Common myeloid progenitor, CD34-positive (primary cell): ENCODE data around the gene THBD.
A peak's percentile ranks its signal among the peaks of the same experiment; 100 is the strongest.

Experiments used
- CTCF ChIA-PET: fragments of 350-600 bp; sonication (Branson Sonifier 250); formaldehyde crosslinking; loops from one replicate; lab custom pipeline; 2021; ENCODE audit warnings: antibody characterized with exemption; lab: Charles Lee
- POLR2A ChIA-PET: fragments of 350-600 bp; sonication (Branson Sonifier 250); formaldehyde crosslinking; loops from one replicate; lab custom pipeline; 2021; ENCODE audit warnings: antibody characterized with exemption; lab: Charles Lee
- DNase-seq, 3 donors: peaks; one replicate each; pipeline versions ENCODE4 v3.0.0 to v3.0.0-alpha.2; 2013
- H3K27ac ChIP-seq, 2 experiments: 1 replicate in 1 of 2; 2 replicates in 1 of 2; pipeline ENCODE4 v1.7.0; 2013; ENCODE audit warnings: inconsistent platforms in 2 of 2, low read length in 2 of 2, mild to moderate bottlenecking in 2 of 2, low read depth in 1 of 2, moderate library complexity in 1 of 2; ENCODE audit not compliant: severe bottlenecking in 2 of 2, insufficient read depth in 1 of 2, poor library complexity in 1 of 2
- H3K27me3 ChIP-seq, 5 experiments: replicated peaks in 2 of 5; 1 replicate in 3 of 5; 2 replicates in 2 of 5; pipeline versions ENCODE4 v1.6.1 to v1.7.0; 2013; ENCODE audit warnings: low read length in 4 of 5, mild to moderate bottlenecking in 2 of 5, moderate library complexity in 2 of 5, inconsistent platforms in 1 of 5; ENCODE audit not compliant: insufficient read depth in 5 of 5, control insufficient read depth in 4 of 5
- H3K36me3 ChIP-seq, 4 experiments: 1 replicate in 2 of 4; 2 replicates in 2 of 4; pipeline versions ENCODE4 v1.6.1 to v1.7.0; 2013; ENCODE audit warnings: low read length in 3 of 4, control low read depth in 1 of 4, mild to moderate bottlenecking in 1 of 4; ENCODE audit not compliant: control insufficient read depth in 4 of 4, insufficient read depth in 4 of 4
- H3K4me1 ChIP-seq, 4 experiments: 1 replicate in 3 of 4; 2 replicates in 1 of 4; pipeline versions ENCODE4 v1.6.1 to v1.7.1; 2013; ENCODE audit warnings: low read length in 3 of 4, mild to moderate bottlenecking in 3 of 4, control low read depth in 1 of 4, inconsistent platforms in 1 of 4, moderate library complexity in 1 of 4; ENCODE audit not compliant: control insufficient read depth in 4 of 4, insufficient read depth in 4 of 4; ENCODE audit errors: control extremely low read depth in 1 of 4
- H3K4me3 ChIP-seq, 7 experiments: 1 replicate in 4 of 7; 2 replicates in 3 of 7; pipeline versions ENCODE4 v1.5.1 to v1.7.0; 2013; ENCODE audit warnings: mild to moderate bottlenecking in 7 of 7, low read length in 6 of 7, moderate library complexity in 6 of 7, inconsistent platforms in 2 of 7, low read depth in 2 of 7, control low read depth in 1 of 7; ENCODE audit not compliant: insufficient read depth in 4 of 7, control insufficient read depth in 1 of 7; ENCODE audit errors: extremely low read depth in 1 of 7
- H3K9me3 ChIP-seq, 5 experiments: 1 replicate in 4 of 5; 2 replicates in 1 of 5; pipeline versions ENCODE4 v1.6.1 to v1.7.1; 2013; ENCODE audit warnings: low read length in 4 of 5, mild to moderate bottlenecking in 2 of 5, inconsistent platforms in 1 of 5, low read depth in 1 of 5, moderate library complexity in 1 of 5; ENCODE audit not compliant: control insufficient read depth in 4 of 5, insufficient read depth in 2 of 5; ENCODE audit errors: control extremely low read depth in 1 of 5
- WGBS: methylation state at CpG from one replicate; pipeline ENCODE4 v1.1.5; 2013; ENCODE audit not compliant: insufficient coverage; 5-methylcytosine and 5-hydroxymethylcytosine counted together

The THBD gene

DNA sequence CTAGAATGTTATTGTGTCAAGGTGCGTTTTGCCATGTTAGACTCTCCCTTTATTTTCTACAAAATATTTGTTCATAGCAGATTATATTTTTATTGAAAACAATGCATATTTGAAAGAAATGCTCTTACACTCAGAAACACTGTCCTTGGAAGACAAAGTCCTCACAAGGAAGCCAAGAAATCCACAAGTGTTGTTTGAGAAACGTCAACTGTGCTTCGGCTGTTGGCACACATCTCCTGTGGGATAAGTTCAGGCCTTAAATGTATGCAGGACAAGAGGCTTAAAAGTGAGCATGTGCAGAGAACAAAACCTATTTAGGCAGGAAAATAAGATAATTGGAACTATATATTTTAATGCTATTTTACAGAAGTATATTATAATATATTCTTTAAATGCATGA is 9.5 kb upstream of the THBD start:
- peaks cover 0 to 24% (median 5%) of the 10 kb centered on the region in 4 experiments for H3K4me1 ChIP-seq
- WGBS = 100% methylated on average over 2 of the region's 3 CpGs
- H3K27me3 ChIP-seq = no peaks in the 10 kb centered on the region
- H3K9me3 ChIP-seq = peaks cover 0 to 3% (median 0%) of the 10 kb centered on the region in 5 experiments
- ChIA-PET CTCF (interaction anchor here (1.2 to 7.3 kb wide), 2 partner anchors 9 to 176 kb away, joined by 4 to 40 read pairs; partner anchors contain the start of gene THBD), POLR2A (no interaction called here)
- H3K27ac ChIP-seq = no peak overlapping the region
- no peak overlapping the region for H3K4me3 ChIP-seq
- no peaks in the 10 kb centered on the region for H3K36me3 ChIP-seq
- no peak for DNase-seq

DNA sequence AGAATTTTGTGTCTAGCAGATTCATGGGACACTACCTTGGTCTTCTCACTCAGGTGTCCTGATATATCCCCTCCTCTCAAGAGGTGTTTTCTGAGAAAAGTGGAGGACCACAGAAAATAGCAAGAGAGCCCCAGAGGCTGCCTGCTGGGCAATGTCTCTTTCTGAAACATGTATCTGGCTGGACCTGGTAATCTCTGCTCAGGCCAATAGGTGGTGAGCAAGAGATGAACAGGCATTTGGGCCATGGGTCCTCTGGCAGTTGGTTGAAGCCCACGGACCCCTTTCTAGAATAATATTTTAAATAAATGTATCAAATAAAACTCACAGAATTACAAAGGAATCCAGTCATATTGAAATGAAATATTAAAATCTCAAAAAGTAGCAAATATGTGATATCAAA is 8.8 kb upstream of the THBD start:
- no peak for DNase-seq
- Histone ChIP-seq H3K4me3 (no peak overlapping the region), H3K9me3 (peaks cover 0 to 3% (median 0%) of the 10 kb centered on the region in 5 experiments), H3K36me3 (no peaks in the 10 kb centered on the region), H3K27ac (no peak overlapping the region), H3K4me1 (peaks cover 0 to 19% (median 5%) of the 10 kb centered on the region in 4 experiments), H3K27me3 (no peaks in the 10 kb centered on the region)
- POLR2A ChIA-PET = no interaction called here
- CTCF ChIA-PET = interaction anchor here (1.2 kb wide), 1 partner anchor 177 kb away, joined by 4 read pairs; no protein-coding TSS in a partner anchor
- WGBS = no CpG with 5 or more reads among the region's 1 CpG

DNA sequence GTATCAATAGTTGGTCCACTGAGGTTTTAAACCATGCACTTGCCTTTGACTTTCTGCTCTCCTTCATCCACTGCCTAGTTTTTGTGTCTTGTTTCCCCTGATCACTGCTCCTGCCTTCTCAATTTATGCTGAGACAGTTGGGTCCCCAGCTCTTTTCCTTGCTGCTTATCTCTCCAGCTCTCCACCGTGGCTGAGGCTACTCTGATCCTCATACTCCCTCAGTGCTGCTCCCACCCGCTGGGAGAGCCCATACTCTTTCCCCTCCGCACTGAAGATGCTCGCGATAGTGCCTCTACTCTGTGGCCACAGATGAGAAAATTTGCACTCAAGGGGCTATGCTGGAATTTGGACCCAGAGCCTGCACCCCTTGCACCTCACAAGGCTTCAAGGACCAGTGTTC is 3.4 kb upstream of the THBD start:
- ChIA-PET POLR2A (no interaction called here), CTCF (interaction anchor here (0.7 to 2.5 kb wide), 6 partner anchors 10 to 287 kb away, joined by 3 to 11 read pairs (median 5); no protein-coding TSS in a partner anchor)
- WGBS = 100% methylated on average over 5 of the region's 5 CpGs
- H3K4me3 ChIP-seq = no peak overlapping the region
- H3K4me1 ChIP-seq = peaks cover 0 to 36% (median 34%) of the 10 kb centered on the region in 4 experiments
- no peak for DNase-seq
- peaks cover 0 to 51% (median 9%) of the 10 kb centered on the region in 5 experiments for H3K27me3 ChIP-seq
- no peak overlapping the region for H3K27ac ChIP-seq
- H3K36me3 ChIP-seq = no peaks in the 10 kb centered on the region
- peaks cover 0 to 3% (median 0%) of the 10 kb centered on the region in 5 experiments for H3K9me3 ChIP-seq

DNA sequence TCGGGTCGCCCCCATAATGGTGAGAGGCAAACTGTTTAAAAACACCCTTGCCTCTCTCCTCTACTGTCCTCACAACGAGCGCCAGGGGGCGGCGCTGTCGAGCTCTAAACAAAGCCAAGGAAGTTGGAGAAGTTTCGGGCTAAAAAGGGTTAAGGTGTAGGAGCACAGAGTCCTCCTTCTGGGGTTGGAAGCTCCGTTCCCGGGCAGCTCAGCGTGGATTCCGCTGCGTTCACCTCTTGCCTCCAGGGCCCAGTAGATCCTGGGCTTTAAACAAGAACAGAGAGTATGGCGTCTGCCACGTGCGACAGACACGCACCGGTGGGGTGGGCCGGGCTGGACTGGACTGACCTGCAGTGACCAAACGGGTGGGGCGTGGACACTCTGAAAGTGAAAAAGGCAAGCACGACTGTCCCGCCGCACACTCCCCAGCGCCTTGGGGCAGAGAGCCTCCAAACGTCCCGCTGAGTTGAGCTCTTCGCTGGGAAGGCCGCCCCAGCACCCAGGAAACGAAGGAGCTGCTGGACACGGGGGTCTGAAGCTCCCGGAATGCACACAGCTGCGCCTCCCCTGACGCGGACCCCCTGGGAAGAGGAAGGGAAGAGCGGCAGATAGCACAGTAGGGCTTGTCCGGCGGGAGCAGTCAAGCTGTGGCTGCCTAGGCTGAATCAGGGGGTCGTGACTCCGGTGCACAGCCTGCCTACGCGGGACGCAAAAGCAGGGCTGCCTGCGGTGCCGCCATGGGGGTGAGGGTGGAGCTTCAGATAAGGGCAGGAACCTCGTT is 1.6 kb upstream of the THBD start:
- ChIA-PET POLR2A (interaction anchor here (1.0 kb wide), 1 partner anchor 138 kb away, joined by 3 read pairs; no protein-coding TSS in a partner anchor), CTCF (interaction anchor here (0.6 to 4.1 kb wide), 40 partner anchors 11 to 372 kb away, joined by 3 to 40 read pairs (median 4); no protein-coding TSS in a partner anchor)
- H3K36me3 ChIP-seq = no peaks in the 10 kb centered on the region
- peaks cover 0 to 43% (median 38%) of the 10 kb centered on the region in 4 experiments for H3K4me1 ChIP-seq
- H3K9me3 ChIP-seq = no peaks in the 10 kb centered on the region
- 5% methylated on average over 36 of the region's 46 CpGs for WGBS
- peaks cover 0 to 67% (median 16%) of the 10 kb centered on the region in 5 experiments for H3K27me3 ChIP-seq
- peak overlapping the region; percentile 31 to 74 (median 57) for H3K4me3 ChIP-seq
- DNase-seq = peak; percentile 78 to 88 (median 85)
- H3K27ac ChIP-seq = no peak overlapping the region

DNA sequence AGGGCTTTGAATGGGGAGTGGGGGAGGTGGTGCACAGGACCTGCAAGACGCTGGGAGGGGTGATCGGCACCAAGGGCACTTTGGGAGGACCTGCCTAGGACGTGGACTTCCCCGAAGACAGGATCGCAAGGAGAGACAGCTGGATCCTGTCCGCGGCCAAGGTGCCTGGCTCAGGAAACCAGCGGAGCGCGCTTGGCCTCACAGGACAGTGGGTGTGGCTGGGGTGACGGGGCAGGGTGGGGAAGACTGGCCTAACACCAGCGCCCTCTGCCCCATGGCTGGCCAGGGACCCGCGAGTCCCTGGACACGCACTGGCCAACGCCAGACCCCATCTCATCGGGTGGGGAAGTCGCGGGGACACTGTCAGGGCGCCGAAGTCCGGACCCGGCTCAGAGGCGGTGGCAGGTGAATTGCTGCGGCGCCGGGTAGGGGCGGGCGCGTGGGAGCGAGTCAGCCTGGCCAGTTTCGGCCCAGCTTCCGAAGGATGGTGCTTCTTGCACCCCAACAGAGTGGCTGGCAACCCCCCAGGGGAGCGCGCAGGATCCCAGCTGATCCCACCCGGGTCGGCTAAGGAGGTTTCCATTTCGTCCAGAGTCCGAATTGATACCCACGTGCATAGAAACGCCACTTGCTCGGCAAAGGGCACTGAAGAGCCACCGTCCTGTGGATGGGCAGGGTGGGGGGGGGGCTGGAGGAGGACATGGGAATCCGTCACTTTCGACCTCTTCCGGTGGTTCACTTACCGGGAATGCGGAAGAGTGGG is 785 bp upstream of the THBD start:
- CTCF ChIA-PET = interaction anchor here (1.0 to 4.1 kb wide), 33 partner anchors 11 to 361 kb away, joined by 3 to 40 read pairs (median 5); partner anchors contain the start of gene CD93
- H3K27me3 ChIP-seq = peaks cover 0 to 75% (median 16%) of the 10 kb centered on the region in 5 experiments
- POLR2A ChIA-PET = interaction anchor here (1.0 kb wide), 1 partner anchor 139 kb away, joined by 3 read pairs; no protein-coding TSS in a partner anchor
- DNase-seq = peak in 1 of 3 donors; percentile 33
- H3K9me3 ChIP-seq = no peaks in the 10 kb centered on the region
- peak overlapping the region in 6 of 7 experiments; percentile 50 to 74 (median 63) for H3K4me3 ChIP-seq
- WGBS = under 1% methylated on average over 45 of the region's 48 CpGs
- H3K27ac ChIP-seq = no peak overlapping the region
- peaks cover 0 to 43% (median 38%) of the 10 kb centered on the region in 4 experiments for H3K4me1 ChIP-seq
- H3K36me3 ChIP-seq = no peaks in the 10 kb centered on the region

DNA sequence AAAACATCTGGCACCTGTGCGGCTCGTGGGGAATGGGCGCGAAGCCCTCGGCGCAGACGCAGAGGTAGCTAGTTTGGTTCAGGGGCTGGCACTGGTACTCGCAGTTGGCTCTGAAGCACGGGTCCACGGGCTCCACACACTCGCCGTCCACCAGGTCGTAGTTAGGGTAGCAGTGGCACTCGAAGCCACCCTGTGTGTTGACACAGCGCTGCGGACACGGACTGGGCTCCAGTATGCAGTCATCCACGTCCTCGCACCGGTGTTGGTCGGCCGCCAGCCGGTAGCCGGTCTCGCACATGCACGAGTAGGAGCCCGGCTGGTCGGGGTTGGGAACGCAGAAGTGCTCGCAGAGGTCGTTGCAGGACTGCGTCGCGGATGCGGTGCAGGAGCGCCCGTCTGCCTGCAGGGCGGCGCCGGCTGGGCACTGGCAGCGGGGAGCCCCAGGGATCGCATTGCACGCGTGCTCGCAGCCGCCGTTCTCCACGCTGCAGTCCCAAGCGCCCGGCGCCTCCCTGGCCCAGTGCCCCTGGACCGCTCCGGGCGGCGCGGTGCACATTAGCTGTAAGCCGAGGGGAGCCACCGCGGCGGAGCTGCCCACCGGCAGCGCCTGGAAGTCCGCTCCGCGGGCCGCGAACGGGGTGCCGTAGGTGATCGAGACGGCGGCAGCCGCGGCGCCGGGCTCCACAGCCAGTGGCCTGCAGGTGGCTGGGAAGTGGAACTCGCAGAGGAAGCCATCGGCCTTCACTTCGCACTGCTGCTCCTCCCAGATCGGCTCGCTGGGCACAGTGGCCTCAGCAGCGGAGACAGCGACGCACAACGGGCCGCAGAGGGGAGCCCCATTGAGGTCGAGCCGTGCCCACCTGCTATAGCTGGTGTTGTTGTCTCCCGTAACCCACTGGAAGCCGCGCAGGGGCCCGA is 930 bp downstream of the THBD start:
- no peak overlapping the region for H3K27ac ChIP-seq
- peak; percentile 68 to 82 (median 78) for DNase-seq
- H3K27me3 ChIP-seq = peaks cover 0 to 75% (median 16%) of the 10 kb centered on the region in 5 experiments

More for the DNA sequence above, 930 bp downstream of the THBD start:
- Histone ChIP-seq H3K4me1 (peaks cover 0 to 43% (median 40%) of the 10 kb centered on the region in 4 experiments), H3K9me3 (no peaks in the 10 kb centered on the region), H3K4me3 (peak overlapping the region; percentile 17 to 74 (median 62)), H3K36me3 (no peaks in the 10 kb centered on the region)
- POLR2A ChIA-PET = interaction anchor here (1.0 kb wide), 1 partner anchor 64 kb away, joined by 3 read pairs; no protein-coding TSS in a partner anchor
- WGBS = 3% methylated on average over 88 of the region's 92 CpGs
- CTCF ChIA-PET = interaction anchor here (0.9 to 4.1 kb wide), 10 partner anchors 14 to 359 kb away, joined by 3 to 40 read pairs (median 5); partner anchors contain the start of gene CD93
